Measurements from ENCODE around the gene MAPKAP1.

Gene MAPKAP1

GRCh38 chr9:125409637-125410521 lies 297.1 kb downstream of the MAPKAP1 start:
- no peaks in the 10 kb centered on the region for H3K36me3 ChIP-seq (ENCODE audit: control insufficient read depth, insufficient read depth, low read length)
- H2BK15ac ChIP-seq (replicated peaks; ENCODE audit: low read depth): no peak overlapping the region
- no peak overlapping the region for H3K27ac ChIP-seq (ENCODE audit: low read depth, low read length)
- no peak overlapping the region for H4K8ac ChIP-seq (ENCODE audit: low read depth, low read length)
- no peak overlapping the region for H3K18ac ChIP-seq (ENCODE audit: low read length)
- no peak overlapping the region for H3K4ac ChIP-seq (ENCODE audit: low read depth, low read length)
- no peak overlapping the region for H3K4me2 ChIP-seq (ENCODE audit: low read length)
- no peak overlapping the region for H2BK5ac ChIP-seq (ENCODE audit: low read length)
- no peak overlapping the region for H2BK120ac ChIP-seq (ENCODE audit: low read depth, low read length)
- H3K23ac ChIP-seq (ENCODE audit: low read length): no peak overlapping the region
- H3K79me1 ChIP-seq (ENCODE audit: low read length): no peaks in the 10 kb centered on the region
- H3K56ac ChIP-seq (ENCODE audit: low read length): no peak overlapping the region
- no peaks in the 10 kb centered on the region for H3K4me1 ChIP-seq (ENCODE audit: control insufficient read depth, low read depth, low read length)
- no peak overlapping the region for H3K9ac ChIP-seq (ENCODE audit: low read length)
- no peaks in the 10 kb centered on the region for H3K27me3 ChIP-seq (ENCODE audit: insufficient read depth, low read length, poor library complexity)
- peak; percentile 86 for DNase-seq
- H3K79me2 ChIP-seq (ENCODE audit: control insufficient read depth, insufficient read depth, low read length): no peaks in the 10 kb centered on the region
- whole genome bisulfite sequencing (ENCODE audit: extremely low coverage, insufficient coverage, low lambda C conversion rate): 100% methylated on average over 2 of the region's 13 CpGs
- no peak overlapping the region for H4K5ac ChIP-seq (ENCODE audit: low read length)
- H2AK5ac ChIP-seq (ENCODE audit: low read length): peak overlapping the region; percentile 15
- H3K4me3 ChIP-seq (ENCODE audit: low read length): no peak overlapping the region

DNA sequence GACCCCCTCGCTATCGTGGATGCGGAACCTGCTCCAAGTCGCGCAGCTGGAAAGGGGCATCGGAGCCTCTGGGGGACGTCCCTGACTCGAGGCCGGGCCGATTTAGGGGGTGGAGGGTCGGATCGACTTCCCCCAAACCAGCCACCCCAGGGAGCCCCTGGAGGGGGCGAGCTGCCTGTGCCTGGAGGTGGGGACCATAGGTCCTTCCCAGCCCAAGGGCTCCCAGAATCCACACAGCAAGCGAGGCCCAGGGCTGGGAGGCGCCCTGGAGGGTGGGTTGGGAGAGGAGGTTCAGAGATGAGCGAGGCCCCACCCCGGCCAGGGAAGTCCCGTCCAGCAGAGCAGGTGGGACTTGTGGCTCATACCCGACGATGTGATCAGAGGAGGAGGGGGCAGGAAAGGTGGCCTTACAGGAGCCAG lies 297.8 kb downstream of the MAPKAP1 start:
- WGBS (ENCODE audit: extremely low coverage, insufficient coverage, low lambda C conversion rate): no CpG with 5 or more reads among the region's 20 CpGs
- no peak overlapping the region for H3K18ac ChIP-seq (ENCODE audit: low read length)
- H3K4me1 ChIP-seq (ENCODE audit: control insufficient read depth, low read depth, low read length): no peaks in the 10 kb centered on the region
- H4K8ac ChIP-seq (ENCODE audit: low read depth, low read length): no peak overlapping the region
- no peak overlapping the region for H3K4ac ChIP-seq (ENCODE audit: low read depth, low read length)
- peak overlapping the region; percentile 15 for H2AK5ac ChIP-seq (ENCODE audit: low read length)
- H3K9ac ChIP-seq (ENCODE audit: low read length): no peak overlapping the region
- H4K5ac ChIP-seq (ENCODE audit: low read length): no peak overlapping the region
- no peaks in the 10 kb centered on the region for H3K79me2 ChIP-seq (ENCODE audit: control insufficient read depth, insufficient read depth, low read length)
- no peak overlapping the region for H2BK5ac ChIP-seq (ENCODE audit: low read length)
- peak overlapping the region; percentile 40 for H3K56ac ChIP-seq (ENCODE audit: low read length)
- no peak overlapping the region for H3K27ac ChIP-seq (ENCODE audit: low read depth, low read length)
- no peak overlapping the region for H3K4me2 ChIP-seq (ENCODE audit: low read length)
- no peak overlapping the region for H3K4me3 ChIP-seq (ENCODE audit: low read length)
- H3K36me3 ChIP-seq (ENCODE audit: control insufficient read depth, insufficient read depth, low read length): no peaks in the 10 kb centered on the region
- H2BK120ac ChIP-seq (ENCODE audit: low read depth, low read length): no peak overlapping the region
- no peaks in the 10 kb centered on the region for H3K27me3 ChIP-seq (ENCODE audit: insufficient read depth, low read length, poor library complexity)
- peak; percentile 58 for DNase-seq
- no peaks in the 10 kb centered on the region for H3K79me1 ChIP-seq (ENCODE audit: low read length)
- no peak overlapping the region for H2BK15ac ChIP-seq (replicated peaks; ENCODE audit: low read depth)
- no peak overlapping the region for H3K23ac ChIP-seq (ENCODE audit: low read length)

- Histone ChIP-seq H3K4me2 (ENCODE audit: low read length) (peak overlapping the region; percentile 78), H3K36me3 (ENCODE audit: control insufficient read depth, insufficient read depth, low read length) (no peaks in the 10 kb centered on the region), H2BK120ac (ENCODE audit: low read depth, low read length) (no peak overlapping the region), H3K4me1 (ENCODE audit: control insufficient read depth, low read depth, low read length) (no peaks in the 10 kb centered on the region), H3K79me1 (ENCODE audit: low read length) (no peaks in the 10 kb centered on the region), H3K23ac (ENCODE audit: low read length) (peak overlapping the region; percentile 80), H3K4me3 (ENCODE audit: low read length) (peak overlapping the region; percentile 42), H3K4ac (ENCODE audit: low read depth, low read length) (peak overlapping the region; percentile 17), H2BK5ac (ENCODE audit: low read length) (no peak overlapping the region), H3K79me2 (ENCODE audit: control insufficient read depth, insufficient read depth, low read length) (no peaks in the 10 kb centered on the region), H4K5ac (ENCODE audit: low read length) (no peak overlapping the region), H3K56ac (ENCODE audit: low read length) (peak overlapping the region; percentile 96), H3K27me3 (ENCODE audit: insufficient read depth, low read length, poor library complexity) (no peaks in the 10 kb centered on the region), H2BK15ac (replicated peaks; ENCODE audit: low read depth) (no peak overlapping the region), H3K27ac (ENCODE audit: low read depth, low read length) (no peak overlapping the region), H3K18ac (ENCODE audit: low read length) (peak overlapping the region; percentile 53), H3K9ac (ENCODE audit: low read length) (peak overlapping the region; percentile 86), H4K8ac (ENCODE audit: low read depth, low read length) (no peak overlapping the region), H2AK5ac (ENCODE audit: low read length) (no peak overlapping the region)
- no CpG with 5 or more reads among the region's 104 CpGs for WGBS (ENCODE audit: extremely low coverage, insufficient coverage, low lambda C conversion rate)
- DNase-seq: peak; percentile 67
These were observed 298.8 kb downstream of the MAPKAP1 start for GRCh38 chr9:125407974-125408900.

GRCh38 chr9:125407432-125407973 lies 299.5 kb downstream of the MAPKAP1 start:
- Histone ChIP-seq H2AK5ac (ENCODE audit: low read length) (no peak overlapping the region), H3K4me2 (ENCODE audit: low read length) (peak overlapping the region; percentile 43), H3K9ac (ENCODE audit: low read length) (peak overlapping the region; percentile 66), H2BK120ac (ENCODE audit: low read depth, low read length) (no peak overlapping the region), H3K18ac (ENCODE audit: low read length) (no peak overlapping the region), H3K56ac (ENCODE audit: low read length) (peak overlapping the region; percentile 77), H3K23ac (ENCODE audit: low read length) (no peak overlapping the region), H2BK5ac (ENCODE audit: low read length) (no peak overlapping the region), H4K5ac (ENCODE audit: low read length) (no peak overlapping the region), H3K36me3 (ENCODE audit: control insufficient read depth, insufficient read depth, low read length) (no peaks in the 10 kb centered on the region), H3K4me1 (ENCODE audit: control insufficient read depth, low read depth, low read length) (no peaks in the 10 kb centered on the region), H3K79me2 (ENCODE audit: control insufficient read depth, insufficient read depth, low read length) (no peaks in the 10 kb centered on the region), H3K79me1 (ENCODE audit: low read length) (no peaks in the 10 kb centered on the region), H4K8ac (ENCODE audit: low read depth, low read length) (no peak overlapping the region), H3K27ac (ENCODE audit: low read depth, low read length) (no peak overlapping the region), H2BK15ac (replicated peaks; ENCODE audit: low read depth) (no peak overlapping the region), H3K4ac (ENCODE audit: low read depth, low read length) (no peak overlapping the region), H3K27me3 (ENCODE audit: insufficient read depth, low read length, poor library complexity) (no peaks in the 10 kb centered on the region), H3K4me3 (ENCODE audit: low read length) (no peak overlapping the region)
- no CpG with 5 or more reads among the region's 17 CpGs for WGBS (ENCODE audit: extremely low coverage, insufficient coverage, low lambda C conversion rate)
- no peak for DNase-seq

DNA sequence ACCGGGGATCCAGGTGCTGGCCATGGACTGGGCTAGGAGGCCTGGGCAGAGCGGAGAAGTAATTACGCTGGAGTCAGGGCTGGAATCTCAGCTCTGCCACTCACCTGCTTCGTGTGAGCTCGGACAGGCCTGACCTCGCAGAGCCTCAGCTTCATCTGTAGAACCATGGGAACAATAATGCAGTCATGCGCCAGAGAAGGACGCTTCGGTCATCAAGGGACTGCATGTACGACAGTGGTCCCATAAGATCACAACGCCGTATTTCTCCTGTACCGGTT lies 300.3 kb downstream of the MAPKAP1 start:
- DNase-seq: no peak

More for the DNA sequence above, 300.3 kb downstream of the MAPKAP1 start:
- no peak overlapping the region for H3K56ac ChIP-seq (ENCODE audit: low read length)
- no peak overlapping the region for H3K4me3 ChIP-seq (ENCODE audit: low read length)
- H3K9ac ChIP-seq (ENCODE audit: low read length): no peak overlapping the region
- no CpG with 5 or more reads among the region's 13 CpGs for WGBS (ENCODE audit: extremely low coverage, insufficient coverage, low lambda C conversion rate)
- no peak overlapping the region for H3K4ac ChIP-seq (ENCODE audit: low read depth, low read length)
- H2BK15ac ChIP-seq (replicated peaks; ENCODE audit: low read depth): no peak overlapping the region
- H3K36me3 ChIP-seq (ENCODE audit: control insufficient read depth, insufficient read depth, low read length): no peaks in the 10 kb centered on the region
- H3K27me3 ChIP-seq (ENCODE audit: insufficient read depth, low read length, poor library complexity): no peaks in the 10 kb centered on the region
- H3K4me1 ChIP-seq (ENCODE audit: control insufficient read depth, low read depth, low read length): no peaks in the 10 kb centered on the region
- no peak overlapping the region for H3K23ac ChIP-seq (ENCODE audit: low read length)
- H3K79me2 ChIP-seq (ENCODE audit: control insufficient read depth, insufficient read depth, low read length): no peaks in the 10 kb centered on the region
- no peak overlapping the region for H4K5ac ChIP-seq (ENCODE audit: low read length)
- H2AK5ac ChIP-seq (ENCODE audit: low read length): no peak overlapping the region
- no peaks in the 10 kb centered on the region for H3K79me1 ChIP-seq (ENCODE audit: low read length)
- H2BK5ac ChIP-seq (ENCODE audit: low read length): no peak overlapping the region
- no peak overlapping the region for H3K4me2 ChIP-seq (ENCODE audit: low read length)
- no peak overlapping the region for H3K18ac ChIP-seq (ENCODE audit: low read length)
- no peak overlapping the region for H2BK120ac ChIP-seq (ENCODE audit: low read depth, low read length)
- H4K8ac ChIP-seq (ENCODE audit: low read depth, low read length): no peak overlapping the region
- H3K27ac ChIP-seq (ENCODE audit: low read depth, low read length): no peak overlapping the region
